ENCODE measurements around the gene PNKP.
A peak's percentile ranks its signal among the peaks of the same experiment; 100 is the strongest.

Gene PNKP

GRCh38 chr19:49827034-49827433, 40.3 kb downstream of the PNKP start:
- POLR2A ChIA-PET = interaction anchor here (1.5 kb wide), 1 partner anchor 8 kb away, joined by 6 read pairs; no protein-coding TSS in a partner anchor
- peaks cover 21 to 74% of the 10 kb centered on the region in 2 experiments; a peak in 2 of 3 replicates for H3K36me3 ChIP-seq (ENCODE audit: control insufficient read depth in 2 of 2, insufficient read depth in 1 of 2, low read length in 2 of 2)
- no peak overlapping the region for H3K4me3 ChIP-seq (ENCODE audit: low read depth, low read length)
- no peaks in the 10 kb centered on the region; the same call in 1 of the 2 replicates for H3K4me1 ChIP-seq (ENCODE audit: control insufficient read depth, insufficient read depth, low read length)
- no peak overlapping the region for H3K27ac ChIP-seq (ENCODE audit: extremely low read depth, low read depth, low read length)
- TF ChIP-seq ZNF629 (tag by site-specific recombination; IDR thresholded peaks at IDR 0.05) = no peak
- no peaks in the 10 kb centered on the region for H3K9me3 ChIP-seq (ENCODE audit: control insufficient read depth, insufficient read depth, low read depth, low read length)
- CTCF ChIA-PET = no interaction called here

- H3K4me1 ChIP-seq (ENCODE audit: control insufficient read depth, insufficient read depth, low read length) = peaks cover 11% of the 10 kb centered on the region
- no peaks in the 10 kb centered on the region for H3K9me3 ChIP-seq (ENCODE audit: control insufficient read depth, insufficient read depth, low read depth, low read length)
- TF ChIP-seq ZNF585B (tag by site-specific recombination; IDR thresholded peaks at IDR 0.05) (peak; percentile 72), KLF8 (tag by site-specific recombination; IDR thresholded peaks at IDR 0.05) (no peak)
- POLR2A ChIA-PET = interaction anchor here (0.7 to 1.2 kb wide), 2 partner anchors 8 to 12 kb away, joined by 5 to 8 read pairs; partner anchors contain the start of gene FUZ
- H3K36me3 ChIP-seq (ENCODE audit: control insufficient read depth in 2 of 2, insufficient read depth in 1 of 2, low read length in 2 of 2) = peaks cover 32 to 60% of the 10 kb centered on the region in 2 experiments
- no peak overlapping the region for H3K27ac ChIP-seq (ENCODE audit: extremely low read depth, low read depth, low read length)
- CTCF ChIA-PET = interaction anchor here (0.7 kb wide), 1 partner anchor 54 kb away, joined by 3 read pairs; no protein-coding TSS in a partner anchor
- H3K4me3 ChIP-seq (ENCODE audit: low read depth, low read length) = no peak overlapping the region
These were observed 42.7 kb downstream of the PNKP start for GRCh38 chr19:49824662-49825061.

DNA sequence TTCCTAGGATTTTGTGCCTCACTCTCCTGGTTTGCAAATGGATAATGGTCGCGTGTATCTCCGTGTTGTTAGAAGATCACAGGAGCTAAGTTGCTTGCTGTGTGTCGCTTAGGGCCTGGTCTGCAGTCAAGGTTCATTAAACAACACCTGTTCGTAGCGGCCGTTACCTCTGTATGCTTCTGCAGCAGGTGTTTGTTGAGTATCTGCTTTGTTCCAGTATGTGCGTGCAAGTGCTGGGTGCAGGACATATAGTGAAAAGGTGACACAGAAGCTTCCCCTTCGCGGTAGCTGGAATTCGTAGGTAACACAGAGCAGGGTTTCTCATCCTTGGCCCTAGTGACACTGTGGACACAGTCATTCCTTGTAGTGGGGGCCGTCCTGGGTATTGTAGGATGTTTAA, 43.9 kb downstream of the PNKP start:
- H3K27ac ChIP-seq (ENCODE audit: extremely low read depth, low read depth, low read length) = no peak overlapping the region
- peaks cover 29 to 50% of the 10 kb centered on the region in 2 experiments for H3K36me3 ChIP-seq (ENCODE audit: control insufficient read depth in 2 of 2, insufficient read depth in 1 of 2, low read length in 2 of 2)
- no peak overlapping the region for H3K4me3 ChIP-seq (ENCODE audit: low read depth, low read length)
- H3K9me3 ChIP-seq (ENCODE audit: control insufficient read depth, insufficient read depth, low read depth, low read length) = no peaks in the 10 kb centered on the region
- TF ChIP-seq HOXA7 (CRISPR knock-in tag; IDR thresholded peaks at IDR 0.05; ENCODE audit: borderline replicate concordance) (no peak), ZNF18 (tag by site-specific recombination; IDR thresholded peaks at IDR 0.05) (no peak), ZNF133 (tag by site-specific recombination; IDR thresholded peaks at IDR 0.05) (no peak), ZEB2 (tag by site-specific recombination; IDR thresholded peaks at IDR 0.05) (no peak), ZNF292 (tag by site-specific recombination; IDR thresholded peaks at IDR 0.05; ENCODE audit: borderline replicate concordance, low read depth) (no peak), ZNF140 (tag by site-specific recombination; IDR thresholded peaks at IDR 0.05) (no peak), ZFP41 (tag by site-specific recombination; IDR thresholded peaks at IDR 0.05; ENCODE audit: borderline replicate concordance) (no peak), ZSCAN16 (tag by site-specific recombination; IDR thresholded peaks at IDR 0.05) (no peak), ZNF571 (tag by site-specific recombination; IDR thresholded peaks at IDR 0.05) (no peak), ZNF792 (tag by site-specific recombination; IDR thresholded peaks at IDR 0.05) (no peak), ZNF114 (tag by site-specific recombination; IDR thresholded peaks at IDR 0.05) (no peak), PRDM1 (tag by site-specific recombination; IDR thresholded peaks at IDR 0.05) (no peak), INSM2 (tag by site-specific recombination; IDR thresholded peaks at IDR 0.05) (no peak), KLF1 (tag by site-specific recombination; IDR thresholded peaks at IDR 0.05) (no peak), ZSCAN23 (tag by site-specific recombination; IDR thresholded peaks at IDR 0.05) (no peak)
- TF ChIP-seq, protein P1, sequence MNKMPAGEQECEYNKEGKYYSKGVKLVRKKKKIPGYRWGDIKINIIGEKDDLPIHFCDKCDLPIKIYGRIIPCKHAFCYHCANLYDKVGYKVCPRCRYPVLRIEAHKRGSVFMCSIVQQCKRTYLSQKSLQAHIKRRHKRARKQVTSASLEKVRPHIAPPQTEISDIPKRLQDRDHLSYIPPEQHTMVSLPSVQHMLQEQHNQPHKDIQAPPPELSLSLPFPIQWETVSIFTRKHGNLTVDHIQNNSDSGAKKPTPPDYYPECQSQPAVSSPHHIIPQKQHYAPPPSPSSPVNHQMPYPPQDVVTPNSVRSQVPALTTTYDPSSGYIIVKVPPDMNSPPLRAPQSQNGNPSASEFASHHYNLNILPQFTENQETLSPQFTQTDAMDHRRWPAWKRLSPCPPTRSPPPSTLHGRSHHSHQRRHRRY (tag by site-specific recombination; IDR thresholded peaks at IDR 0.05) = no peak
- TF ChIP-seq, protein P2, sequence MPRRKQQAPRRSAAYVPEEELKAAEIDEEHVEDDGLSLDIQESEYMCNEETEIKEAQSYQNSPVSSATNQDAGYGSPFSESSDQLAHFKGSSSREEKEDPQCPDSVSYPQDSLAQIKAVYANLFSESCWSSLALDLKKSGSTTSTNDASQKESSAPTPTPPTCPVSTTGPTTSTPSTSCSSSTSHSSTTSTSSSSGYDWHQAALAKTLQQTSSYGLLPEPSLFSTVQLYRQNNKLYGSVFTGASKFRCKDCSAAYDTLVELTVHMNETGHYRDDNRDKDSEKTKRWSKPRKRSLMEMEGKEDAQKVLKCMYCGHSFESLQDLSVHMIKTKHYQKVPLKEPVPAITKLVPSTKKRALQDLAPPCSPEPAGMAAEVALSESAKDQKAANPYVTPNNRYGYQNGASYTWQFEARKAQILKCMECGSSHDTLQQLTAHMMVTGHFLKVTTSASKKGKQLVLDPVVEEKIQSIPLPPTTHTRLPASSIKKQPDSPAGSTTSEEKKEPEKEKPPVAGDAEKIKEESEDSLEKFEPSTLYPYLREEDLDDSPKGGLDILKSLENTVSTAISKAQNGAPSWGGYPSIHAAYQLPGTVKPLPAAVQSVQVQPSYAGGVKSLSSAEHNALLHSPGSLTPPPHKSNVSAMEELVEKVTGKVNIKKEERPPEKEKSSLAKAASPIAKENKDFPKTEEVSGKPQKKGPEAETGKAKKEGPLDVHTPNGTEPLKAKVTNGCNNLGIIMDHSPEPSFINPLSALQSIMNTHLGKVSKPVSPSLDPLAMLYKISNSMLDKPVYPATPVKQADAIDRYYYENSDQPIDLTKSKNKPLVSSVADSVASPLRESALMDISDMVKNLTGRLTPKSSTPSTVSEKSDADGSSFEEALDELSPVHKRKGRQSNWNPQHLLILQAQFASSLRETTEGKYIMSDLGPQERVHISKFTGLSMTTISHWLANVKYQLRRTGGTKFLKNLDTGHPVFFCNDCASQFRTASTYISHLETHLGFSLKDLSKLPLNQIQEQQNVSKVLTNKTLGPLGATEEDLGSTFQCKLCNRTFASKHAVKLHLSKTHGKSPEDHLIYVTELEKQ (tag by site-specific recombination; IDR thresholded peaks at IDR 0.05; ENCODE audit: borderline replicate concordance) = no peak
- H3K4me1 ChIP-seq (ENCODE audit: control insufficient read depth, insufficient read depth, low read length) = peaks cover 15% of the 10 kb centered on the region
- POLR2A ChIA-PET = no interaction called here
- CTCF ChIA-PET = interaction anchor here (0.6 kb wide), 2 partner anchors 25 to 40 kb away, joined by 3 to 4 read pairs; no protein-coding TSS in a partner anchor

Measured in HEK293 (cell line).